Pancreas (tissue), 10 donors: ENCODE measurements around the gene OSER1. TPM values are rescaled to one million over a fixed set of nuclear protein-coding genes. Genes with fewer than 3 reads are reported as not detected.

ENCODE experiments used
- ATAC-seq, 4 donors: fragments of 200-7000 bp; cut with Tn5 transposase; one replicate each; pipeline versions ENCODE4 v1.8.0 to v1.9.1; 2020; ENCODE audit warnings: mild to moderate bottlenecking in 4 of 4, moderate library complexity in 4 of 4
- DNase-seq, 6 donors: peaks; one replicate each; pipeline ENCODE4 v3.0.0-alpha.2; 2020
- FAIRE-seq: peaks from 2 replicates; lab custom pipeline; 2012; peaks lifted over from hg19 to GRCh38; lab: Jason Lieb, UNC
- H3K27ac ChIP-seq, 4 donors: fragments of 200-600 bp; sonication (generic); 1 replicate in 3 of 4; 2 replicates in 1 of 4; pipeline versions ENCODE4 v1.5.0 to v1.8.0; 2020
- H3K27me3 ChIP-seq, 4 donors: fragments of 200-600 bp; one replicate each; pipeline ENCODE4 v1.8.0; 2021
- H3K36me3 ChIP-seq, 3 donors: fragments of 200-600 bp; sonication (generic) in 1 of 3; one replicate each; pipeline versions ENCODE4 v1.5.0 to v1.8.0; 2020 to 2021
- H3K4me1 ChIP-seq, 3 donors: fragments of 200-600 bp; one replicate each; pipeline ENCODE4 v1.8.0; 2021
- H3K4me3 ChIP-seq, 4 donors: fragments of 200-600 bp; sonication (generic) in 2 of 4; one replicate each; pipeline versions ENCODE4 v1.5.0 to v1.8.0; 2020 to 2021
- H3K9me3 ChIP-seq, 4 donors: fragments of 200-600 bp; one replicate each; pipeline ENCODE4 v1.8.0; 2021
- WGBS, 2 donors: extraction: QIAGEN DNeasy Blood & Tissue Kit; methylation state at CpG; one replicate each; pipeline ENCODE4 v1.1.7; 2013; 5-methylcytosine and 5-hydroxymethylcytosine counted together
- intact Hi-C, 3 donors: fragments of 100-400 bp; cut with DNase I; formaldehyde crosslinking; loops; one replicate each; pipeline versions ENCODE4 v1.11.1 to v1.14.2; 2022
- polyA plus RNA-seq, 2 donors: library from polyadenylated mRNA; stranded (reverse); fragments of 200-250 nt; gene quantifications; one replicate each; pipeline ENCODE4 v1.2.3, GENCODE V29; 2013
- total RNA-seq, 6 donors: library from RNA; stranded (reverse); fragmentation: NEBNext Ultra II Directional in 4 of 6; extraction: Animal tissue kit (Norgen Biotek cat#: 25700) in 4 of 6; gene quantifications; one replicate each; pipeline versions ENCODE4 v1.2.1 to v1.2.4, GENCODE V29; 2021 to 2023
- TF ChIP-seq, protein P1 (sequence below), 4 donors: fragments of 200-600 bp; sonication (generic) in 3 of 4; IDR thresholded peaks; one replicate each; pipeline versions ENCODE4 v1.5.0 to v1.8.0; 2021; ENCODE audit warnings: antibody characterized with exemption in 4 of 4
- donor health status: healthy with polysubstance abuse.
- donor health status: DM: no; HTN: no; CAD: no; lungs with moderate emphysema.
- donor health status: DM: no; HTN: no; CAD: no.
- donor health status: control.
- donor health status: control.
- donor health status: Bipolar disorder and iron deficiency.
- donor health status: DM: yes; HTN: yes; CAD: no.
- donor health status: DM: no; HTN: no; CAD: no.
- donor health status: DM: no; HTN: no; CAD: no.
- donor health status: DM: yes; HTN: yes; CAD: no.

Gene OSER1
- total and polyA plus RNA-seq, 8 donors, result 8.0 to 17.6 (median 11.1) TPM

DNA sequence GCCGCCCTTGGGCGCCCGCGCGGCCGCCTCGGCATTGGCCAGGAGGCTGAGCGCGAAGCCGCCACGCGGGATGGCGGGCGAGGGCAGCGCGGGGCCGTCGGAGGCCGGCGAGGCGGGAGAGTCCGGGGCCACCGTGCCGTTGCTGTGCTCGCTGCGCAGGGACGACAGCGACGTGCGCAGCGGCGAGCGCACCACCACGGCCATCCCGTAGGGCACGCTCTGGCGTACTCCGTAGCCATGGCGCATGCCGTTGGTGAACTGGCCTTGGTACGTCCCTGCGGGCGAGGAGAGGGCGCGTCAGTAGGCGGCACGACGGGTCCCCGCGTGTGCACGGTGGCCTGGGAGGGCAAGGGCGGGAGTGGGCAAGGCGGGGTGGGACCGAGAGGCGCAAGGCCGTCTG lies 50.4 kb downstream of the OSER1 start:
- TF ChIP-seq, protein P1, sequence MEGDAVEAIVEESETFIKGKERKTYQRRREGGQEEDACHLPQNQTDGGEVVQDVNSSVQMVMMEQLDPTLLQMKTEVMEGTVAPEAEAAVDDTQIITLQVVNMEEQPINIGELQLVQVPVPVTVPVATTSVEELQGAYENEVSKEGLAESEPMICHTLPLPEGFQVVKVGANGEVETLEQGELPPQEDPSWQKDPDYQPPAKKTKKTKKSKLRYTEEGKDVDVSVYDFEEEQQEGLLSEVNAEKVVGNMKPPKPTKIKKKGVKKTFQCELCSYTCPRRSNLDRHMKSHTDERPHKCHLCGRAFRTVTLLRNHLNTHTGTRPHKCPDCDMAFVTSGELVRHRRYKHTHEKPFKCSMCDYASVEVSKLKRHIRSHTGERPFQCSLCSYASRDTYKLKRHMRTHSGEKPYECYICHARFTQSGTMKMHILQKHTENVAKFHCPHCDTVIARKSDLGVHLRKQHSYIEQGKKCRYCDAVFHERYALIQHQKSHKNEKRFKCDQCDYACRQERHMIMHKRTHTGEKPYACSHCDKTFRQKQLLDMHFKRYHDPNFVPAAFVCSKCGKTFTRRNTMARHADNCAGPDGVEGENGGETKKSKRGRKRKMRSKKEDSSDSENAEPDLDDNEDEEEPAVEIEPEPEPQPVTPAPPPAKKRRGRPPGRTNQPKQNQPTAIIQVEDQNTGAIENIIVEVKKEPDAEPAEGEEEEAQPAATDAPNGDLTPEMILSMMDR (IDR thresholded peaks at IDR 0.05), result no peak
- H3K36me3 ChIP-seq, result no peaks in the 10 kb centered on the region
- 38 to 47% methylated on average over 54 to 56 of the region's 56 CpGs for WGBS, 2 donors
- FAIRE-seq (no peak), DNase-seq (no peak), ATAC-seq (no peak)
- no peak overlapping the region for H3K4me3 ChIP-seq
- intact Hi-C loops, result no loop called here
- no peak overlapping the region for H3K27ac ChIP-seq
- no peaks in the 10 kb centered on the region for H3K9me3 ChIP-seq
- peaks cover 0 to 4% (median 0%) of the 10 kb centered on the region in 4 donors for H3K27me3 ChIP-seq
- no peaks in the 10 kb centered on the region for H3K4me1 ChIP-seq

DNA sequence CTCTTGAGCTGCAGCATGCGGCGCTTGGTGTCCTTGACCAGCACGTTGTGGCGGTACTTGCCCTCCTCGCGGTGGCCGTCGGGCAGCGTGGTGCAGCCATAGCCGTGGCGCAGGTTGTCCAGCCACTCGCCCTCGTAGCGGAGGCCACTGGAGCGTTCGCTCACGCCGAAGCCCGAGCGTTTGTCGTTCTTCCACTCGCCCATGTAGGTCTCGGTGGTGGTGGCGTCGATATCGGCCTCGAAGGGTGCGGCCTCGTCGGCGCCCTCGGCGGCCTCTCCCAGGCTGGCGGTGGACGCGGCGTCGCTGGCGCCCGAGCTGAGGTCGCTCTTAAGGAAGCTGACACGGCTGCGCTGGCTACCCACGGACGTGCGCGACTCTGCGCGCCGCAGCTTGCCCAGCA lies 50.9 kb downstream of the OSER1 start:
- Histone ChIP-seq H3K9me3 (no peaks in the 10 kb centered on the region), H3K27ac (no peak overlapping the region), H3K4me3 (no peak overlapping the region), H3K27me3 (peaks cover 0 to 4% (median 0%) of the 10 kb centered on the region in 4 donors), H3K4me1 (no peaks in the 10 kb centered on the region), H3K36me3 (no peaks in the 10 kb centered on the region)
- TF ChIP-seq, protein P1 (IDR thresholded peaks at IDR 0.05), result no peak
- FAIRE-seq, result no peak
- intact Hi-C loops, result no loop called here
- DNase-seq, result no peak
- ATAC-seq, result no peak
- WGBS, 2 donors, result 54 to 59% methylated on average over 47 to 50 of the region's 50 CpGs

DNA sequence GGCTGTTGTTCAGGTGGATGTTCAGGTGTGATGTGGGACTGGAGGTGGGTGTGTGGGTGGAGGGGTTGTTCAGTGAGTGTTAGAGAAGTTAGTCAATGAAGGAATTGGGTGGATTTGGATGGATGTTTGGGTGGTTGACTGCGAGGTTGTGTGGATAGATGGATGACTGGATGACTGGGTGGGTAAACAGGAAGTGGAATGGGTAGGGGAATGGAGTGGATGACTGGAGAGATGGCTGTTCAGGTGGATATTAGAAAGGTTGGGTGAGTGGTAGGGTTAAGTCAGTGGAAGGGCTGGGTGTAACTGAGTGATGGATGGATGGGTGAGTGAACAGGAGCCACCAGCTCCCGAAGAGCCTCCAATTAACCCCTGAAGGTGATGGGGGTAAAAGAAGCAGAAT lies 51.4 kb downstream of the OSER1 start:
- H3K9me3 ChIP-seq, result no peaks in the 10 kb centered on the region
- H3K36me3 ChIP-seq, result no peaks in the 10 kb centered on the region
- peaks cover 0 to 4% (median 0%) of the 10 kb centered on the region in 4 donors for H3K27me3 ChIP-seq
- intact Hi-C loops, result no loop called here
- no peak overlapping the region for H3K27ac ChIP-seq
- 64 to 68% methylated on average over 2 of the region's 2 CpGs for WGBS, 2 donors
- TF ChIP-seq, protein P1 (IDR thresholded peaks at IDR 0.05), result no peak
- DNase-seq, result no peak
- no peak for ATAC-seq
- no peak for FAIRE-seq
- H3K4me3 ChIP-seq, result no peak overlapping the region
- H3K4me1 ChIP-seq, result no peaks in the 10 kb centered on the region

DNA sequence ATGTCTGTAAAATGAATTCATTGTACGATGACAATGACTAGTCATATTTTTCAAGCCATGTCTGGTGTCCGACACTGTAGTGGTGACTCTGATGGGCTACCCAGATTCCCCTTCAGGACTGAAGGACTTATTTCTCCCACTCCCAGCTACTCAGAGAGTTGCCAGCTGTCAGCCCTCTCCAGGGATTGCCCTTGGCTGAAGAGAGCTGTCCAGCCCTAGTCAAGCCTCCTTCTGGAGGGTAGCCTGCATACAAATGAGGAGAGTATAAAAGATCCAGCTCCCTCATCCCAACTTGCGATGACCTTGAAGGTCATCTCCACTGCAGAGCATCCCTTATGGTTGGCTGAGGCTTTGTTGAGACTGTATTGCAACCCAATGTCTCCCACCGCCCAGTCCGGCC lies 53.5 kb downstream of the OSER1 start:
- no peak for FAIRE-seq
- H3K4me3 ChIP-seq, result no peak overlapping the region
- 84% methylated on average over 5 of the region's 5 CpGs for WGBS, 2 donors
- no peaks in the 10 kb centered on the region for H3K36me3 ChIP-seq
- peaks cover 0 to 4% (median 0%) of the 10 kb centered on the region in 4 donors for H3K27me3 ChIP-seq
- no peak for DNase-seq
- H3K9me3 ChIP-seq, result no peaks in the 10 kb centered on the region
- no peaks in the 10 kb centered on the region for H3K4me1 ChIP-seq
- intact Hi-C loops, result no loop called here
- H3K27ac ChIP-seq, result no peak overlapping the region
- ATAC-seq, result no peak
- TF ChIP-seq, protein P1 (IDR thresholded peaks at IDR 0.05), result no peak

DNA sequence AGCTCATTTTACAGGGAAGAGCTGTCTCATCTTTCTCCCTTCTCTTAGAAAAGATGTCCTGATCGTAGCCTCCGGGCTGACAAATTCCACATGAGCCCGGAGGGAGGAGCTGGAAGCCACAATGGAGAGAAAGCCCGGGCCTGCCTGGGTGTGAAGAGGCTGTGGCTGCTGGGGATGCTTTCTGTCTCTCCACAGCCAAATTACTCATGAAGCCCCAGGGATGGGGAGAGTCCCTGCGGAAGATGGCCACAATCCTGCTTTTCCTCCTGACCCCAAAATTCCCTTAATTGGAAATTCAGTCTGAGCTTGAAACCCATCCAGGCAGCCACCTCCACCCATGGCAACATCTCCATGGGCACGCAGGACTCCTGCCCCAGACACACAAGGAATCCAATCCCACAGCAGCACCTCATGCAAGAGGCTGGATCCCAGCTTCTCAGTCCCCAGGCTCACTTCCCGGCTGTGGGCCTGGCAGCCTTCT lies 56.0 kb downstream of the OSER1 start:
- Histone ChIP-seq H3K4me3 (no peak overlapping the region), H3K36me3 (no peaks in the 10 kb centered on the region), H3K27me3 (no peaks in the 10 kb centered on the region), H3K4me1 (no peaks in the 10 kb centered on the region), H3K27ac (no peak overlapping the region), H3K9me3 (no peaks in the 10 kb centered on the region)
- TF ChIP-seq, protein P1 (IDR thresholded peaks at IDR 0.05), result no peak
- ATAC-seq (no peak), FAIRE-seq (no peak), DNase-seq (no peak)
- intact Hi-C loops, result no loop called here
- WGBS, 2 donors, result 32 to 40% methylated on average over 7 of the region's 7 CpGs
